Measurements from ENCODE around the gene NPAS1.

DNA sequence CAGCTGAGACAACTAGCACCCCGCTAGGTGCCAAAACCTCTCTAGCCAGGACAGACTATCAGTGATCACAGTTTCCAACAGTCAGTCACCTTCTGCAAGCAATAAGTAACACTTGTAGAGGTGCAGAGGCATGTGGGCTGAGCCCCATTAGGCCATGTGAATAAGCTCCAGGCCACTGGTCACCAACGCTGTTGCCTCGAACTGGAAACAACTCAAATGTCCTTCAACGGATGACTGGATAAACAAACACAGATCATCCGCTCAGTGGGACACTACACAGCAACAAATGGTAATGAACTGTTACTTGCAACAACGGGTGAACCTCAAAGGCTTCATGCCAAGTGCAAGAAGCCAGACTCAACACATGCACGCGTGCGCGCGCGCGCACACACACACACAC lies 56.3 kb downstream of the NPAS1 start:
- TF ChIP-seq GATA3 (IDR thresholded peaks at IDR 0.05; ENCODE audit: low read depth, low read length) (no peak), GATA2 (IDR thresholded peaks at IDR 0.05; ENCODE audit: low read depth, low read length) (no peak)

All from SH-SY5Y (cell line).